ENCODE measurements around the gene PDE4D. TPM values are rescaled to one million over a fixed set of nuclear protein-coding genes. Genes with fewer than 3 reads are reported as not detected.

Gene PDE4D
- total RNA-seq, 1 donor from 2014 or later, result 28.2 TPM

- ChIA-PET CTCF (no interaction called here), POLR2A (no interaction called here)
- no peaks in the 10 kb centered on the region for H3K27me3 Mint-ChIP-seq
- H3K27ac Mint-ChIP-seq, result no peak overlapping the region
- TF ChIP-seq, protein P1, sequence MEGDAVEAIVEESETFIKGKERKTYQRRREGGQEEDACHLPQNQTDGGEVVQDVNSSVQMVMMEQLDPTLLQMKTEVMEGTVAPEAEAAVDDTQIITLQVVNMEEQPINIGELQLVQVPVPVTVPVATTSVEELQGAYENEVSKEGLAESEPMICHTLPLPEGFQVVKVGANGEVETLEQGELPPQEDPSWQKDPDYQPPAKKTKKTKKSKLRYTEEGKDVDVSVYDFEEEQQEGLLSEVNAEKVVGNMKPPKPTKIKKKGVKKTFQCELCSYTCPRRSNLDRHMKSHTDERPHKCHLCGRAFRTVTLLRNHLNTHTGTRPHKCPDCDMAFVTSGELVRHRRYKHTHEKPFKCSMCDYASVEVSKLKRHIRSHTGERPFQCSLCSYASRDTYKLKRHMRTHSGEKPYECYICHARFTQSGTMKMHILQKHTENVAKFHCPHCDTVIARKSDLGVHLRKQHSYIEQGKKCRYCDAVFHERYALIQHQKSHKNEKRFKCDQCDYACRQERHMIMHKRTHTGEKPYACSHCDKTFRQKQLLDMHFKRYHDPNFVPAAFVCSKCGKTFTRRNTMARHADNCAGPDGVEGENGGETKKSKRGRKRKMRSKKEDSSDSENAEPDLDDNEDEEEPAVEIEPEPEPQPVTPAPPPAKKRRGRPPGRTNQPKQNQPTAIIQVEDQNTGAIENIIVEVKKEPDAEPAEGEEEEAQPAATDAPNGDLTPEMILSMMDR (IDR thresholded peaks at IDR 0.05), result no peak
- ATAC-seq (ENCODE audit: low read depth) (no peak), DNase-seq (no peak)
- intact Hi-C loops (cut with micrococcal nuclease), result no loop called here
- H3K36me3 Mint-ChIP-seq (ENCODE audit: low read depth), result no peaks in the 10 kb centered on the region
- H3K9me3 Mint-ChIP-seq, result no peaks in the 10 kb centered on the region
- H3K4me1 Mint-ChIP-seq, result peaks cover 11% of the 10 kb centered on the region
- no peak overlapping the region for H3K4me3 Mint-ChIP-seq
Observed at GRCh38 chr5:59484618-59485017, 408.9 kb downstream of the PDE4D start.

- TF ChIP-seq, protein P1 (IDR thresholded peaks at IDR 0.05), result no peak
- Mint-ChIP-seq H3K4me3 (no peak overlapping the region), H3K4me1 (peaks cover 11% of the 10 kb centered on the region), H3K36me3 (ENCODE audit: low read depth) (no peaks in the 10 kb centered on the region), H3K27me3 (no peaks in the 10 kb centered on the region), H3K9me3 (no peaks in the 10 kb centered on the region), H3K27ac (no peak overlapping the region)
- intact Hi-C loops (cut with micrococcal nuclease), result no loop called here
- DNase-seq, result no peak
- POLR2A ChIA-PET, result no interaction called here
- no peak for ATAC-seq (ENCODE audit: low read depth)
- CTCF ChIA-PET, result no interaction called here
Observed at GRCh38 chr5:59483971-59484472, 409.5 kb downstream of the PDE4D start.

DNA sequence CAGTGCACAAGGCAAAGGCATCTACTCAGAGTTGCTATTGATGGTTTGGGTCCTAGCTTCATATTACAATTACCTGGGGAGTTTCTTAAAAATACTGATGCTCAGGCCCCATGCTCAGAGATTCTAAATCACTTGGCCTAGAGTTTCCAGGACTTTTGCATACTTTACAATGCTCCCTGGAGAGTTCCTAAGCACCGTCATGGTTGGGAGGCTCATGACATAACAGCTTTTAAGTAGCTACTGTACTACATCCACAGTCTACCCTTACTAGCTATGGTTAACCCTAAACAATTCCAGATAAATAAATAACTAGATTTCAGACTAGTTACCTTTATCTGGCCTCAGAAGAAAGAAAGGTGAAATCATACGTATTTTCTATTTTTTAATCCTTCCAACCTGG is 414.4 kb downstream of the PDE4D start:
- peaks cover 4% of the 10 kb centered on the region for H3K9me3 Mint-ChIP-seq
- H3K27me3 Mint-ChIP-seq, result no peaks in the 10 kb centered on the region
- no peak overlapping the region for H3K27ac Mint-ChIP-seq
- intact Hi-C loops (cut with micrococcal nuclease), result no loop called here
- H3K36me3 Mint-ChIP-seq (ENCODE audit: low read depth), result no peaks in the 10 kb centered on the region
- TF ChIP-seq, protein P1 (IDR thresholded peaks at IDR 0.05), result no peak
- POLR2A ChIA-PET, result no interaction called here
- H3K4me3 Mint-ChIP-seq, result no peak overlapping the region
- CTCF ChIA-PET, result no interaction called here
- no peaks in the 10 kb centered on the region for H3K4me1 Mint-ChIP-seq
- ATAC-seq (ENCODE audit: low read depth) (no peak), DNase-seq (no peak)

- TF ChIP-seq, protein P1 (IDR thresholded peaks at IDR 0.05), result no peak
- DNase-seq (no peak), ATAC-seq (ENCODE audit: low read depth) (no peak)
- no peaks in the 10 kb centered on the region for H3K27me3 Mint-ChIP-seq
- POLR2A ChIA-PET, result no interaction called here
- H3K4me1 Mint-ChIP-seq, result no peaks in the 10 kb centered on the region
- H3K36me3 Mint-ChIP-seq (ENCODE audit: low read depth), result no peaks in the 10 kb centered on the region
- no peak overlapping the region for H3K4me3 Mint-ChIP-seq
- H3K9me3 Mint-ChIP-seq, result peaks cover 4% of the 10 kb centered on the region
- H3K27ac Mint-ChIP-seq, result no peak overlapping the region
- CTCF ChIA-PET, result no interaction called here
- intact Hi-C loops (cut with micrococcal nuclease), result no loop called here
Observed at GRCh38 chr5:59474324-59474723, 419.2 kb downstream of the PDE4D start.

DNA sequence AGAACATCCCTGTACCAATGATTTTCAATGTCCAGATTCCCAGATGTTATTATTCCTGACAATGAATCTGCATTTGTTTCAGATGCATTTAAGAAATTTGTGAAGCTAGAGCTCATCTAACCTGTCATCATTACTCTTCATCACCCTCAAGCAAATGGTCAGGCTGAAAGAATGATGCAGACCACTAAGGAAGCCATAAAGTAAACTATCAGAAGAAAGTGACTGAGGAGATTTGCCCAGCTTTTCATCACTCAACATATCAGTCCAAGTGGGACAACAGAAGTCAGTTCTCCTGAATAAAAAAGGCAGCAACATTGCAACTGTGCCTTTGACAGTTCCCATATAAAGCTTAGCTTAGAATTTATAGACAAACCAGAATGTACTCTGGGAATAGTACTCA is 419.9 kb downstream of the PDE4D start:
- no peak for ATAC-seq (ENCODE audit: low read depth)
- Mint-ChIP-seq H3K9me3 (peaks cover 4% of the 10 kb centered on the region), H3K27ac (no peak overlapping the region), H3K4me1 (no peaks in the 10 kb centered on the region), H3K36me3 (ENCODE audit: low read depth) (no peaks in the 10 kb centered on the region), H3K27me3 (no peaks in the 10 kb centered on the region), H3K4me3 (no peak overlapping the region)
- intact Hi-C loops (cut with micrococcal nuclease), result no loop called here
- DNase-seq, result no peak
- TF ChIP-seq, protein P1 (IDR thresholded peaks at IDR 0.05), result no peak
- ChIA-PET POLR2A (no interaction called here), CTCF (no interaction called here)
